ENCODE results near the gene FOCAD. TPM values are rescaled to one million over a fixed set of nuclear protein-coding genes. Genes with fewer than 3 reads are reported as not detected.

FOCAD gene
- total RNA-seq, 1 donor from 2014 or later, result 25.5 TPM

DNA sequence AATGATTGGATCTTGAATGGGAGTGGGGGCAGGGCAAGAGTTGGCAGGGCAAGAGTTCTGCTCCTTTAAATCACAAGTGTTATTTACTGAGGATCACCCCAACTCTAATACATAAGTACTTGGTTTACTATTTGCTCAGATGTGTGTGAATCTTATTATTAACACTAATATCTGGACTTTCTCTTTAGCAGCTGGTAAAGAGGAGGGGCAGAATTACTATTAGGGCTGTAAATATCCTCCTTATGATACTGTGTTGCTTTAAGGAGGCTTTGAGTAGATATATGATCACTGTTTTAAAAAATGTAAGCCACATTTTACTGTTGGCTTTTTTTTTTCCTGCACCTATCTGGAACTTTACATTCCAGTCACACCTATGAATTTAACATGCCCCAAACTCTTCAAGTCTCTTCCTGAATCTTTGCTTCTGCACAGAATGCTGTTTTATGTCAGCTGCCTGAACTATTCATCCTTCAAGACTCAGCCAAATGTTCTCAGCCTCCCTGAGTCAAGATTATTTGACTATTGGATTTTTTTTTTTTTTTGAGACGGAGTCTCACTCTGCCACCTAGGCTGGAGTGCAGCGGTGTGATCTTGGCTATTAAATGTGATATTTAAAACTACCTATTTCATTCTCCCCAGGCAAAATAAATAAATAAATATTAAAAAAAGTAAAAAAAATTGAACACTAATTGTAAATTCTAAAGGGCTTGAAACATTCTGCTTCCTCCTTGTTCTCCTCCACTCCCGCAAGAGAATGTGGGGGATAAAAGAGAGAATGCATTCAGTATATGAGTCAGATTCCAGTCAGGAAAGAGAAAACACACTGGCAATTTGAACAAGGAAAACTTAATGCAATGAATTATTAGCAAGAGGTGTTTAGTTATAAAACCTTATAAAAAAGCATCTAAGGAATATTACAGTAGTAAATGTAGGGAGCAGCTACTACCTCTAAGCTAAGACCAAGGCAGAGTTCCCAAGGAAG, 99.3 kb downstream of the FOCAD start:
- Histone ChIP-seq H3K27ac (no peak overlapping the region), H3K4me1 (no peaks in the 10 kb centered on the region), H3K9me3 (no peaks in the 10 kb centered on the region), H3K27me3 (no peaks in the 10 kb centered on the region), H3K4me3 (no peak overlapping the region), H3K36me3 (no peaks in the 10 kb centered on the region)
- intact Hi-C loops (cut with DNase I), result no loop called here
- no peak for TF ChIP-seq CTCF (IDR thresholded peaks at IDR 0.05)
- ATAC-seq (no peak), DNase-seq (no peak)

GRCh38 chr9:20784196-20784595, 100.1 kb downstream of the FOCAD start:
- Histone ChIP-seq H3K9me3 (no peaks in the 10 kb centered on the region), H3K27ac (no peak overlapping the region), H3K4me1 (no peaks in the 10 kb centered on the region), H3K4me3 (no peak overlapping the region), H3K27me3 (no peaks in the 10 kb centered on the region), H3K36me3 (peaks cover under 1% of the 10 kb centered on the region)
- ATAC-seq, result no peak
- TF ChIP-seq CTCF (IDR thresholded peaks at IDR 0.05), result no peak
- intact Hi-C loops (cut with DNase I), result no loop called here
- DNase-seq, result no peak

DNA sequence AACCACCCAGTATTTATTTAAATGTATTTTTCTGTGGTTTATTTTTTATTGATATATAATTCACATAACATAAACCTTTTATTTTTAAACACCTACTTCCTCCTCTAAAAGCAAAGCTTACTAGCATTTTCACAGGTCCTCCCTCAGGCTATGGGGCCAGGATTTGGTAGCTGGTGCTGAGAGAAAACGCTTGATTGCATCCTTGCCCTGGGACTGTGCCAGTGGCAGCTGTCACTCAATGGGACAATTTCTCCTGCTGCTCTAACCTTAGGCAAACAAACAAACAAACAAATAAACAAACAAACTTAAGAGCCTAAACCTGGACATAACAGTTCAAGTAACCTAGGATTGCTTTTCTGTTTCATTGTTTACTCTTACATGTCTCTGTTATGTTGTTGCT, 102.7 kb downstream of the FOCAD start:
- H3K4me1 ChIP-seq, result no peaks in the 10 kb centered on the region
- no peaks in the 10 kb centered on the region for H3K9me3 ChIP-seq
- no peak for ATAC-seq
- H3K4me3 ChIP-seq, result no peak overlapping the region
- H3K36me3 ChIP-seq, result peaks cover 10% of the 10 kb centered on the region
- no peak for TF ChIP-seq CTCF (IDR thresholded peaks at IDR 0.05)
- H3K27me3 ChIP-seq, result no peaks in the 10 kb centered on the region
- no peak for DNase-seq
- intact Hi-C loops (cut with DNase I), result no loop called here
- no peak overlapping the region for H3K27ac ChIP-seq

DNA sequence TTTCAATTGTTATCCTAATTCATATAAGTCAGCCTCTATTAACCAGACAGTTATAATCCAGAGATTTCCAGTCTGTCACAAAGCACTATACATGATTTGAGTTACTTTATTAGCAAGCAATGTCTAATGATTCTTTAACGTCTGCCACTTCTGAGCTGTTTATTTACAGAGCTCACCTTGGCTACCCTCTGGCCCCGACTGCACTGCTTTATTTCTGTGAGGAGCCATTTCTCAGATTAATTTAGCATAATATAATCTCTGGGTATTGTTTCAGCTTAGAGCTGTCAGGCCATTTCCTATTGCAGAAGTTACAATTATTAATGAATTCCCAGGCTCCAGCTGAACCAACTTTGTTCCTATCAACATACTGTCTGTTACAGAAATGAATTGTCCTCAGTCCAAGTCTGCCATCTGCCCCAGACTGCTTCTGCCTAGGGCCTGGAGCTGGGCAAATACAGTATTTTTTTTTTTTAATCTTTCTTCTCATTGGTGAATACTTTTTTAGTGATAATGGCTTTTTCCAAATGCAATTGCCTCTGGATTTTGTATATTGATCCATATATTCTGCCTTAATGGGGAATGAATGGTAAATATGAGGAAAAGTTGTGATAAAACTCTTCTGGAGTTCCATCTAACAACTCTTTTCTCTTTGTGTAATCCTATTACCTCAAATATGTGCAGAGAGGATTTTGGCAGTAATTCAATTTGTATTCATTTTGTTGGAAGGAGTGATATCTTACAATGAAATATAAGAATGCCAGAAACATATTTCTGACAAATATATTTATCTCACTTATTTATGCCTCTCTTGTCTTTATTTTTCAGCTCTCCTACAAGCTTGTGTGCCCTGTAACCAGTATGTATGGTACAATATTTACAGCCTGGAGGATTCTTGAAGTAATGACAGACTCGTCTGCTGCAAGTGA, 104.7 kb downstream of the FOCAD start:
- DNase-seq, result no peak
- intact Hi-C loops (cut with DNase I), result no loop called here

More for the DNA sequence above, 104.7 kb downstream of the FOCAD start:
- Histone ChIP-seq H3K4me3 (no peak overlapping the region), H3K9me3 (no peaks in the 10 kb centered on the region), H3K27me3 (no peaks in the 10 kb centered on the region), H3K4me1 (no peaks in the 10 kb centered on the region), H3K36me3 (peaks cover 10% of the 10 kb centered on the region), H3K27ac (no peak overlapping the region)
- no peak for ATAC-seq
- TF ChIP-seq CTCF (IDR thresholded peaks at IDR 0.05), result no peak

Measured in upper lobe of right lung (tissue), 1 donor.